HepG2 (cell line): ENCODE results near the gene ATG4B. TPM values are rescaled to one million over a fixed set of nuclear protein-coding genes. Genes with fewer than 3 reads are reported as not detected.

Experiments
- ATAD3A ChIP-seq: sonication (generic); formaldehyde crosslinking; IDR thresholded peaks from 2 replicates; pipeline ENCODE4 v1.4.0; 2020; ENCODE audit warnings: missing genetic modification reagents
- BCL6 ChIP-seq: IDR thresholded peaks from 2 replicates; pipeline ENCODE4 v1.6.1; 2016; ENCODE audit warnings: missing genetic modification reagents, missing compliant biosample characterization
- CBX5 ChIP-seq: sonication (generic); formaldehyde crosslinking; IDR thresholded peaks from 2 replicates; pipeline ENCODE4 v1.4.0; 2020; ENCODE audit warnings: missing genetic modification reagents, borderline replicate concordance
- RARA ChIP-seq: IDR thresholded peaks from 2 replicates; pipeline ENCODE4 v1.6.1; 2016; ENCODE audit warnings: missing genetic modification reagents, missing compliant biosample characterization
- RBAK ChIP-seq: sonication (generic); formaldehyde crosslinking; IDR thresholded peaks from 2 replicates; pipeline ENCODE4 v1.5.1; 2020; ENCODE audit warnings: mild to moderate bottlenecking, missing genetic modification reagents
- RFXAP ChIP-seq: sonication (generic); formaldehyde crosslinking; IDR thresholded peaks from 2 replicates; pipeline ENCODE4 v1.4.0; 2020; ENCODE audit warnings: missing genetic modification reagents, borderline replicate concordance
- TARDBP ChIP-seq: sonication (generic); formaldehyde crosslinking; IDR thresholded peaks from 2 replicates; pipeline ENCODE4 v1.8.0; 2022; ENCODE audit warnings: mild to moderate bottlenecking, missing genetic modification reagents
- TCF12 ChIP-seq, 2 experiments: fragments of 450-650 bp in 1 of 2; sonication (generic) in 1 of 2; formaldehyde crosslinking in 1 of 2; IDR thresholded peaks; 2 replicates each; pipeline versions ENCODE4 v1.6.1 to v1.8.0; 2017 to 2022; ENCODE audit warnings: antibody characterized with exemption in 1 of 2, mild to moderate bottlenecking in 1 of 2, missing genetic modification reagents in 1 of 2, moderate library complexity in 1 of 2
- ZNF143 ChIP-seq: sonication (generic); formaldehyde crosslinking; IDR thresholded peaks from 2 replicates; pipeline ENCODE4 v1.4.0; 2020; ENCODE audit warnings: missing genetic modification reagents
- ZNF562 ChIP-seq: sonication (generic); formaldehyde crosslinking; IDR thresholded peaks from 2 replicates; pipeline ENCODE4 v1.8.0; 2022; ENCODE audit warnings: missing genetic modification reagents, borderline replicate concordance
- ZSCAN9 ChIP-seq: IDR thresholded peaks from 2 replicates; pipeline ENCODE4 v1.6.1; 2016; ENCODE audit warnings: borderline replicate concordance
- polyA plus RNA-seq, 8 experiments: library from polyadenylated mRNA; depleted of rRNA in 3 of 8; stranded (reverse) in 7 of 8; unstranded in 1 of 8; fragments of >200 nt; fragmentation: Illumina TruSeq in 4 of 8; extraction: Trizol in 4 of 8; gene quantifications; 2 replicates each; pipeline versions ENCODE4 v1.2.1 to v1.2.3, GENCODE V29; 2011 to 2016; ENCODE audit warnings: low read depth in 4 of 8, missing spikeins in 1 of 8, mixed read lengths in 1 of 8; ENCODE audit not compliant: insufficient read depth in 1 of 8
- total RNA-seq, 5 experiments: library from RNA; depleted of rRNA; stranded (reverse); fragments of >200 nt; fragmentation: Illumina TruSeq; extraction: Trizol; gene quantifications; 2 replicates each; pipeline ENCODE4 v1.2.3, GENCODE V29; 2016; ENCODE audit warnings: low read depth in 1 of 5
- TF ChIP-seq, protein P1 (sequence below): sonication (generic); formaldehyde crosslinking; IDR thresholded peaks from 2 replicates; pipeline ENCODE4 v1.4.0; 2020; ENCODE audit warnings: missing genetic modification reagents, borderline replicate concordance
- TF ChIP-seq, protein P2 (sequence below): sonication (generic); IDR thresholded peaks from 2 replicates; pipeline ENCODE4 v1.6.1; 2016; ENCODE audit warnings: low read depth, borderline replicate concordance
- TF ChIP-seq, protein P3 (sequence below): IDR thresholded peaks from 2 replicates; pipeline ENCODE4 v1.6.1; 2016; ENCODE audit warnings: mild to moderate bottlenecking
- TF ChIP-seq, protein P4 (sequence below): sonication (generic); formaldehyde crosslinking; IDR thresholded peaks from 2 replicates; pipeline ENCODE4 v1.5.0; 2020; ENCODE audit warnings: mild to moderate bottlenecking, missing genetic modification reagents
- TF ChIP-seq, protein P5 (sequence below): sonication (generic); formaldehyde crosslinking; IDR thresholded peaks from 2 replicates; pipeline ENCODE4 v1.4.0; 2020; ENCODE audit warnings: mild to moderate bottlenecking, missing genetic modification reagents
- TF ChIP-seq, protein P6 (sequence below): fragments of 450-650 bp; IDR thresholded peaks from 2 replicates; pipeline ENCODE4 v1.6.1; 2016

ATG4B gene
- total and polyA plus RNA-seq, 2 of the 13 experiments (the other 11 are each of a cell fraction or from before 2014, with no cell fraction given) = 95.5 to 239 TPM

DNA sequence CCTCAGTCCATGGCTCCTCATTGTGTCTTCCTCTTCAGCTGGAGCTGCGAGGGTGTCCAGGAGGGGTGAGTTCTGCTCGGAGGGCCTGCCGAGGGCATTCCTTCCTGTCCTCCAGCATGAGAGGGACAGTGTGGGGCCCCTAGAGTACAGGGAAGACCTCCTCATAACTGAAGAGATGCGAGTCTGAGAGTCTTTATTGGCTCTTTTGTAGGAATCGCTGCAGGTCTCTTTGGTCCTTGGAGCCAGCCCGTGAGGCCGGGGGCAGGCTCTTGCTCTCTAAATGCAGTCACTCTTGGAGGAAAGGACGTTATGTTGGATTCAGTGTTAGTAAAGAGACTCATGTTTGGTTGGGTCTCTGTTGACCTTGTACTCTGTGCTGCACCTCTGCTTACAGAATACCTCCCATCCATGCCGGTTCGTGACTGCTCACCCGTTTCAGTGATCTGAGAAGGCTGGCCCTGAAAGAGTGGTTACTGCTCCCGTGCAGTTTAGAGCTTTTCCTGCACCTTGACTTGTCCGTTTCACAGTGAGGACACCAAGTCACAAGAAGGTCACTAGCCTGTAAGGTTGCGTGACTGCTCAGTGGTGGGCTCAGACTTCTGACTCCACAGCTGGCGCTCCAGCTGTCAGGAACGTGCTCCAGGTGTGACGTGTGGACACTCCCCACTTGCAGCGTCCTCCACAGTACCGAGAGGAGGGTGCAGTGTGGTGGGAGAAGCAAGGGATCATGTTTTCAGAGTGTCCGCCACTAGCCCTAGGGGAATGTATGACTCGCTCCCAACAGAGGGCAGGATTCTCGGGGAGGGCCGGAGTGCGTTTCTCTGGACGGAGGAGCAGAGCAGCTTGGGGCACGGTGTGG lies 7.8 kb downstream of the ATG4B start (continued):
- TF ChIP-seq, protein P1, sequence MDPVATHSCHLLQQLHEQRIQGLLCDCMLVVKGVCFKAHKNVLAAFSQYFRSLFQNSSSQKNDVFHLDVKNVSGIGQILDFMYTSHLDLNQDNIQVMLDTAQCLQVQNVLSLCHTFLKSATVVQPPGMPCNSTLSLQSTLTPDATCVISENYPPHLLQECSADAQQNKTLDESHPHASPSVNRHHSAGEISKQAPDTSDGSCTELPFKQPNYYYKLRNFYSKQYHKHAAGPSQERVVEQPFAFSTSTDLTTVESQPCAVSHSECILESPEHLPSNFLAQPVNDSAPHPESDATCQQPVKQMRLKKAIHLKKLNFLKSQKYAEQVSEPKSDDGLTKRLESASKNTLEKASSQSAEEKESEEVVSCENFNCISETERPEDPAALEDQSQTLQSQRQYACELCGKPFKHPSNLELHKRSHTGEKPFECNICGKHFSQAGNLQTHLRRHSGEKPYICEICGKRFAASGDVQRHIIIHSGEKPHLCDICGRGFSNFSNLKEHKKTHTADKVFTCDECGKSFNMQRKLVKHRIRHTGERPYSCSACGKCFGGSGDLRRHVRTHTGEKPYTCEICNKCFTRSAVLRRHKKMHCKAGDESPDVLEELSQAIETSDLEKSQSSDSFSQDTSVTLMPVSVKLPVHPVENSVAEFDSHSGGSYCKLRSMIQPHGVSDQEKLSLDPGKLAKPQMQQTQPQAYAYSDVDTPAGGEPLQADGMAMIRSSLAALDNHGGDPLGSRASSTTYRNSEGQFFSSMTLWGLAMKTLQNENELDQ (CRISPR knock-in tag) = no peak
- peak; percentile 74 for TF ChIP-seq RARA (CRISPR knock-in tag)
- TF ChIP-seq, protein P2, sequence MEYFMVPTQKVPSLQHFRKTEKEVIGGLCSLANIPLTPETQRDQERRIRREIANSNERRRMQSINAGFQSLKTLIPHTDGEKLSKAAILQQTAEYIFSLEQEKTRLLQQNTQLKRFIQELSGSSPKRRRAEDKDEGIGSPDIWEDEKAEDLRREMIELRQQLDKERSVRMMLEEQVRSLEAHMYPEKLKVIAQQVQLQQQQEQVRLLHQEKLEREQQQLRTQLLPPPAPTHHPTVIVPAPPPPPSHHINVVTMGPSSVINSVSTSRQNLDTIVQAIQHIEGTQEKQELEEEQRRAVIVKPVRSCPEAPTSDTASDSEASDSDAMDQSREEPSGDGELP = peak; percentile 97
- TF ChIP-seq, protein P3, sequence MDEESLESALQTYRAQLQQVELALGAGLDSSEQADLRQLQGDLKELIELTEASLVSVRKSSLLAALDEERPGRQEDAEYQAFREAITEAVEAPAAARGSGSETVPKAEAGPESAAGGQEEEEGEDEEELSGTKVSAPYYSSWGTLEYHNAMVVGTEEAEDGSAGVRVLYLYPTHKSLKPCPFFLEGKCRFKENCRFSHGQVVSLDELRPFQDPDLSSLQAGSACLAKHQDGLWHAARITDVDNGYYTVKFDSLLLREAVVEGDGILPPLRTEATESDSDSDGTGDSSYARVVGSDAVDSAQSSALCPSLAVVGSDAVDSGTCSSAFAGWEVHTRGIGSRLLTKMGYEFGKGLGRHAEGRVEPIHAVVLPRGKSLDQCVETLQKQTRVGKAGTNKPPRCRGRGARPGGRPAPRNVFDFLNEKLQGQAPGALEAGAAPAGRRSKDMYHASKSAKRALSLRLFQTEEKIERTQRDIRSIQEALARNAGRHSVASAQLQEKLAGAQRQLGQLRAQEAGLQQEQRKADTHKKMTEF = peak; percentile 67; the same call in 1 of the 2 replicates
- TF ChIP-seq ATAD3A = no peak
- peak; percentile 56; the same call in 1 of the 2 replicates for TF ChIP-seq ZSCAN9 (CRISPR knock-in tag)
- no peak for TF ChIP-seq ZNF562 (CRISPR knock-in tag)
- TF ChIP-seq, protein P4, sequence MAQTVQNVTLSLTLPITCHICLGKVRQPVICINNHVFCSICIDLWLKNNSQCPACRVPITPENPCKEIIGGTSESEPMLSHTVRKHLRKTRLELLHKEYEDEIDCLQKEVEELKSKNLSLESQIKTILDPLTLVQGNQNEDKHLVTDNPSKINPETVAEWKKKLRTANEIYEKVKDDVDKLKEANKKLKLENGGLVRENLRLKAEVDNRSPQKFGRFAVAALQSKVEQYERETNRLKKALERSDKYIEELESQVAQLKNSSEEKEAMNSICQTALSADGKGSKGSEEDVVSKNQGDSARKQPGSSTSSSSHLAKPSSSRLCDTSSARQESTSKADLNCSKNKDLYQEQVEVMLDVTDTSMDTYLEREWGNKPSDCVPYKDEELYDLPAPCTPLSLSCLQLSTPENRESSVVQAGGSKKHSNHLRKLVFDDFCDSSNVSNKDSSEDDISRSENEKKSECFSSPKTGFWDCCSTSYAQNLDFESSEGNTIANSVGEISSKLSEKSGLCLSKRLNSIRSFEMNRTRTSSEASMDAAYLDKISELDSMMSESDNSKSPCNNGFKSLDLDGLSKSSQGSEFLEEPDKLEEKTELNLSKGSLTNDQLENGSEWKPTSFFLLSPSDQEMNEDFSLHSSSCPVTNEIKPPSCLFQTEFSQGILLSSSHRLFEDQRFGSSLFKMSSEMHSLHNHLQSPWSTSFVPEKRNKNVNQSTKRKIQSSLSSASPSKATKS (CRISPR knock-in tag) = no peak
- TF ChIP-seq CBX5 (CRISPR knock-in tag) = peak; percentile 70; the same call in 1 of the 2 replicates
- TF ChIP-seq BCL6 (CRISPR knock-in tag) = peak; percentile 56
- TF ChIP-seq RBAK (CRISPR knock-in tag) = 0 out of 2 replicates have a peak, but pooled peaks have one; percentile 18
- TF ChIP-seq, protein P5, sequence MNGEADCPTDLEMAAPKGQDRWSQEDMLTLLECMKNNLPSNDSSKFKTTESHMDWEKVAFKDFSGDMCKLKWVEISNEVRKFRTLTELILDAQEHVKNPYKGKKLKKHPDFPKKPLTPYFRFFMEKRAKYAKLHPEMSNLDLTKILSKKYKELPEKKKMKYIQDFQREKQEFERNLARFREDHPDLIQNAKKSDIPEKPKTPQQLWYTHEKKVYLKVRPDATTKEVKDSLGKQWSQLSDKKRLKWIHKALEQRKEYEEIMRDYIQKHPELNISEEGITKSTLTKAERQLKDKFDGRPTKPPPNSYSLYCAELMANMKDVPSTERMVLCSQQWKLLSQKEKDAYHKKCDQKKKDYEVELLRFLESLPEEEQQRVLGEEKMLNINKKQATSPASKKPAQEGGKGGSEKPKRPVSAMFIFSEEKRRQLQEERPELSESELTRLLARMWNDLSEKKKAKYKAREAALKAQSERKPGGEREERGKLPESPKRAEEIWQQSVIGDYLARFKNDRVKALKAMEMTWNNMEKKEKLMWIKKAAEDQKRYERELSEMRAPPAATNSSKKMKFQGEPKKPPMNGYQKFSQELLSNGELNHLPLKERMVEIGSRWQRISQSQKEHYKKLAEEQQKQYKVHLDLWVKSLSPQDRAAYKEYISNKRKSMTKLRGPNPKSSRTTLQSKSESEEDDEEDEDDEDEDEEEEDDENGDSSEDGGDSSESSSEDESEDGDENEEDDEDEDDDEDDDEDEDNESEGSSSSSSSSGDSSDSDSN (CRISPR knock-in tag) = peak; percentile 82
- TF ChIP-seq RFXAP (CRISPR knock-in tag) = peak; percentile 77; the same call in 1 of the 2 replicates
- TF ChIP-seq ZNF143 (CRISPR knock-in tag) = no peak
- TF ChIP-seq TCF12 (IDR thresholded peaks at IDR 0.05) = no peak
- TF ChIP-seq TCF12 (CRISPR knock-in tag; IDR thresholded peaks at IDR 0.05) = 0 out of 2 replicates have a peak, but pooled peaks have one; percentile 19
- TF ChIP-seq, protein P6, sequence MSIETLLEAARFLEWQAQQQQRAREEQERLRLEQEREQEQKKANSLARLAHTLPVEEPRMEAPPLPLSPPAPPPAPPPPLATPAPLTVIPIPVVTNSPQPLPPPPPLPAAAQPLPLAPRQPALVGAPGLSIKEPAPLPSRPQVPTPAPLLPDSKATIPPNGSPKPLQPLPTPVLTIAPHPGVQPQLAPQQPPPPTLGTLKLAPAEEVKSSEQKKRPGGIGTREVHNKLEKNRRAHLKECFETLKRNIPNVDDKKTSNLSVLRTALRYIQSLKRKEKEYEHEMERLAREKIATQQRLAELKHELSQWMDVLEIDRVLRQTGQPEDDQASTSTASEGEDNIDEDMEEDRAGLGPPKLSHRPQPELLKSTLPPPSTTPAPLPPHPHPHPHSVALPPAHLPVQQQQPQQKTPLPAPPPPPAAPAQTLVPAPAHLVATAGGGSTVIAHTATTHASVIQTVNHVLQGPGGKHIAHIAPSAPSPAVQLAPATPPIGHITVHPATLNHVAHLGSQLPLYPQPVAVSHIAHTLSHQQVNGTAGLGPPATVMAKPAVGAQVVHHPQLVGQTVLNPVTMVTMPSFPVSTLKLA = peak; percentile 62
- peak; percentile 92; the same call in 1 of the 2 replicates for TF ChIP-seq TARDBP (CRISPR knock-in tag)
